Panc1 (cell line): ENCODE results near the gene FEN1. TPM values are rescaled to one million over a fixed set of nuclear protein-coding genes. Genes with fewer than 3 reads are reported as not detected.

Experiments used
- ATAC-seq: fragments of 200-7000 bp; cut with Tn5 transposase; 2 replicates; pipeline ENCODE4 v1.9.1; 2020; ENCODE audit warnings: mild to moderate bottlenecking, moderate library complexity
- BruUV-seq: library from RNA; stranded (reverse); fragments of 400-500 nt; replicated peaks from 2 replicates; lab custom pipeline; 2021; lab: Mats Ljungman, UMichigan
- CTCF ChIA-PET: fragments of 300-600 bp; sonication (Branson Sonifier 250); formaldehyde crosslinking; loops from one replicate; lab custom pipeline; 2022; ENCODE audit warnings: antibody characterized with exemption; lab: Charles Lee
- POLR2A ChIA-PET: fragments of 300-600 bp; sonication (Branson Sonifier 250); formaldehyde crosslinking; loops from one replicate; lab custom pipeline; 2022; ENCODE audit warnings: antibody characterized with exemption; lab: Charles Lee
- DNase-seq: peaks from one replicate; pipeline ENCODE4 v3.0.0-alpha.2; 2010; ENCODE audit warnings: low read depth, low spot score
- H3K27ac ChIP-seq: 2 replicates; pipeline ENCODE4 v1.5.1; 2011; ENCODE audit warnings: mild to moderate bottlenecking, low read length, inconsistent platforms
- H3K27me3 ChIP-seq: fragments of 200-500 bp; sonication (Bioruptor generic); 2 replicates; pipeline ENCODE4 v1.6.0; 2014; ENCODE audit warnings: low read length, inconsistent platforms; ENCODE audit not compliant: control insufficient read depth, insufficient read depth
- H3K36me3 ChIP-seq: fragments of 200-500 bp; sonication (Bioruptor generic); 2 replicates; pipeline ENCODE4 v1.5.1; 2014; ENCODE audit warnings: inconsistent platforms, mild to moderate bottlenecking, low read length, moderate library complexity; ENCODE audit not compliant: control insufficient read depth, insufficient read depth
- H3K4me1 ChIP-seq: 2 replicates; pipeline ENCODE4 v1.5.1; 2011; ENCODE audit warnings: inconsistent platforms, mild to moderate bottlenecking, low read length, moderate library complexity; ENCODE audit not compliant: control insufficient read depth, insufficient read depth
- H3K4me3 ChIP-seq, 2 experiments: 2 replicates each; pipeline ENCODE4 v1.5.1; 2011 to 2012; ENCODE audit warnings: low read depth in 2 of 2, low read length in 2 of 2, mild to moderate bottlenecking in 2 of 2, inconsistent platforms in 1 of 2, moderate library complexity in 1 of 2
- H3K9me3 ChIP-seq: fragments of 200-500 bp; sonication (Bioruptor generic); 2 replicates; pipeline ENCODE4 v1.5.1; 2014; ENCODE audit warnings: low read depth, mild to moderate bottlenecking, inconsistent platforms, low read length, moderate library complexity; ENCODE audit not compliant: control insufficient read depth, insufficient read depth
- POLR2AphosphoS5 ChIP-seq: IDR thresholded peaks from 2 replicates; pipeline ENCODE4 v1.6.1; 2012; ENCODE audit warnings: mild to moderate bottlenecking, low read depth, low read length, moderate library complexity
- SIN3A ChIP-seq: IDR thresholded peaks from 2 replicates; pipeline ENCODE4 v1.6.1; 2012; ENCODE audit warnings: low read depth, mild to moderate bottlenecking, low read length, moderate library complexity, borderline replicate concordance; ENCODE audit not compliant: insufficient read depth
- TCF7L2 ChIP-seq: IDR thresholded peaks from 2 replicates; pipeline ENCODE4 v1.6.1; 2011; ENCODE audit warnings: mild to moderate bottlenecking, low read depth, low read length, inconsistent platforms
- in situ Hi-C: cut with HindIII; loops from 2 replicates; pipeline ENCODE4 v1.10.0; 2016; ENCODE audit warnings: low sequenced_read_pairs, low pct_unique_long_range_greater_than_20kb
- intact Hi-C: fragments of 100-400 bp; cut with micrococcal nuclease; formaldehyde crosslinking; loops from one replicate; pipeline ENCODE4 v1.10.0; 2022; ENCODE audit not compliant: unreplicated experiment
- total RNA-seq: library from RNA; stranded (reverse); gene quantifications from one replicate; pipeline ENCODE4 v1.2.1, GENCODE V29; 2021; ENCODE audit not compliant: unreplicated experiment
- TF ChIP-seq, protein P1 (sequence below): fragments of 450-650 bp; IDR thresholded peaks from 2 replicates; pipeline ENCODE4 v1.5.1; 2017; ENCODE audit warnings: mild to moderate bottlenecking
- TF ChIP-seq, protein P2 (sequence below), 2 experiments: IDR thresholded peaks; 2 replicates each; pipeline ENCODE4 v1.6.1; 2011 to 2012; ENCODE audit warnings: low read depth in 2 of 2, control low read depth in 1 of 2, low read length in 1 of 2, mild to moderate bottlenecking in 1 of 2, moderate library complexity in 1 of 2; ENCODE audit not compliant: insufficient read depth in 1 of 2

Gene FEN1
- total RNA-seq, 1 experiment from 2014 or later, result 67.6 TPM

- TF ChIP-seq TCF7L2, result no peak
- H3K27me3 ChIP-seq, result no peaks in the 10 kb centered on the region
- H3K4me1 ChIP-seq, result peaks cover 17% of the 10 kb centered on the region
- in situ Hi-C loops (no loop called here), intact Hi-C loops (no loop called here)
- CTCF ChIA-PET, result no interaction called here
- peak overlapping the region; percentile 69 to 91 for H3K4me3 ChIP-seq
- ATAC-seq (no peak), DNase-seq (no peak)
- H3K36me3 ChIP-seq, result peaks cover 1% of the 10 kb centered on the region; the same call in 1 of the 2 replicates
- H3K9me3 ChIP-seq, result no peaks in the 10 kb centered on the region
- peak overlapping the region; percentile 95 for H3K27ac ChIP-seq
- POLR2A ChIA-PET, result no interaction called here
- BruUV-seq, result no TSS peak
These were observed 24.9 kb downstream of the FEN1 start for GRCh38 chr11:61817471-61818202.

DNA sequence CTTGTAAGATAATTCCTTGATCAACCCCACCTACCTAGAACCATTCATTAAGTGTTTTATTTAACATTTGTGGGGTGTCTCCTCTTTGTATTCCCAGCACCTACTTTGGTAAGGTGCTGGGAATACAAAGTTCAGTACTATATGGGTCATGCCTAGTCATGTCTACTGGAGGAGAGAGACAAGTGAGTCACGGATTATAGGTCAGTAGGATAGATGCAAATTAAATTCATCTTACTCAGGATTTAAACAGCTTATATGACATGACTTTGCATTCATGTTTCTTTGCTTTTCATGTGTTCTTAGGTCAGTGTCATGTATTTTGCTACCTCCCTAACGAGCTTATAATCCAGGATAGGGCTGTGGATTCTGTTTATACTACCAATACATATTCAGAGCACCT is 27.5 kb downstream of the FEN1 start:
- CTCF ChIA-PET, result no interaction called here
- POLR2A ChIA-PET, result no interaction called here
- no TSS peak for BruUV-seq
- Histone ChIP-seq H3K9me3 (no peaks in the 10 kb centered on the region), H3K4me3 (no peak overlapping the region), H3K36me3 (no peaks in the 10 kb centered on the region), H3K4me1 (peaks cover 12% of the 10 kb centered on the region), H3K27me3 (no peaks in the 10 kb centered on the region), H3K27ac (no peak overlapping the region)
- ATAC-seq (no peak), DNase-seq (no peak)
- in situ Hi-C loops (no loop called here), intact Hi-C loops (no loop called here)
- TF ChIP-seq SIN3A, result no peak

GRCh38 chr11:61826930-61827570 is 34.3 kb downstream of the FEN1 start:
- in situ Hi-C loops (no loop called here), intact Hi-C loops (no loop called here)
- TSS peak; percentile 86 for BruUV-seq
- Histone ChIP-seq H3K27ac (peak overlapping the region; percentile 92), H3K27me3 (no peaks in the 10 kb centered on the region), H3K9me3 (no peaks in the 10 kb centered on the region), H3K36me3 (no peaks in the 10 kb centered on the region), H3K4me3 (peak overlapping the region; percentile 81 to 82), H3K4me1 (peaks cover 26% of the 10 kb centered on the region)
- DNase-seq (no peak), ATAC-seq (peak; percentile 1; the same call in 1 of the 2 replicates)
- POLR2A ChIA-PET, result interaction anchor here (1.8 kb wide), 1 partner anchor 12 kb away, joined by 10 read pairs; no protein-coding TSS in a partner anchor
- CTCF ChIA-PET, result no interaction called here
- TF ChIP-seq SIN3A, result no peak
- TF ChIP-seq, protein P1, sequence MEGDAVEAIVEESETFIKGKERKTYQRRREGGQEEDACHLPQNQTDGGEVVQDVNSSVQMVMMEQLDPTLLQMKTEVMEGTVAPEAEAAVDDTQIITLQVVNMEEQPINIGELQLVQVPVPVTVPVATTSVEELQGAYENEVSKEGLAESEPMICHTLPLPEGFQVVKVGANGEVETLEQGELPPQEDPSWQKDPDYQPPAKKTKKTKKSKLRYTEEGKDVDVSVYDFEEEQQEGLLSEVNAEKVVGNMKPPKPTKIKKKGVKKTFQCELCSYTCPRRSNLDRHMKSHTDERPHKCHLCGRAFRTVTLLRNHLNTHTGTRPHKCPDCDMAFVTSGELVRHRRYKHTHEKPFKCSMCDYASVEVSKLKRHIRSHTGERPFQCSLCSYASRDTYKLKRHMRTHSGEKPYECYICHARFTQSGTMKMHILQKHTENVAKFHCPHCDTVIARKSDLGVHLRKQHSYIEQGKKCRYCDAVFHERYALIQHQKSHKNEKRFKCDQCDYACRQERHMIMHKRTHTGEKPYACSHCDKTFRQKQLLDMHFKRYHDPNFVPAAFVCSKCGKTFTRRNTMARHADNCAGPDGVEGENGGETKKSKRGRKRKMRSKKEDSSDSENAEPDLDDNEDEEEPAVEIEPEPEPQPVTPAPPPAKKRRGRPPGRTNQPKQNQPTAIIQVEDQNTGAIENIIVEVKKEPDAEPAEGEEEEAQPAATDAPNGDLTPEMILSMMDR, result no peak
- TF ChIP-seq, protein P2, sequence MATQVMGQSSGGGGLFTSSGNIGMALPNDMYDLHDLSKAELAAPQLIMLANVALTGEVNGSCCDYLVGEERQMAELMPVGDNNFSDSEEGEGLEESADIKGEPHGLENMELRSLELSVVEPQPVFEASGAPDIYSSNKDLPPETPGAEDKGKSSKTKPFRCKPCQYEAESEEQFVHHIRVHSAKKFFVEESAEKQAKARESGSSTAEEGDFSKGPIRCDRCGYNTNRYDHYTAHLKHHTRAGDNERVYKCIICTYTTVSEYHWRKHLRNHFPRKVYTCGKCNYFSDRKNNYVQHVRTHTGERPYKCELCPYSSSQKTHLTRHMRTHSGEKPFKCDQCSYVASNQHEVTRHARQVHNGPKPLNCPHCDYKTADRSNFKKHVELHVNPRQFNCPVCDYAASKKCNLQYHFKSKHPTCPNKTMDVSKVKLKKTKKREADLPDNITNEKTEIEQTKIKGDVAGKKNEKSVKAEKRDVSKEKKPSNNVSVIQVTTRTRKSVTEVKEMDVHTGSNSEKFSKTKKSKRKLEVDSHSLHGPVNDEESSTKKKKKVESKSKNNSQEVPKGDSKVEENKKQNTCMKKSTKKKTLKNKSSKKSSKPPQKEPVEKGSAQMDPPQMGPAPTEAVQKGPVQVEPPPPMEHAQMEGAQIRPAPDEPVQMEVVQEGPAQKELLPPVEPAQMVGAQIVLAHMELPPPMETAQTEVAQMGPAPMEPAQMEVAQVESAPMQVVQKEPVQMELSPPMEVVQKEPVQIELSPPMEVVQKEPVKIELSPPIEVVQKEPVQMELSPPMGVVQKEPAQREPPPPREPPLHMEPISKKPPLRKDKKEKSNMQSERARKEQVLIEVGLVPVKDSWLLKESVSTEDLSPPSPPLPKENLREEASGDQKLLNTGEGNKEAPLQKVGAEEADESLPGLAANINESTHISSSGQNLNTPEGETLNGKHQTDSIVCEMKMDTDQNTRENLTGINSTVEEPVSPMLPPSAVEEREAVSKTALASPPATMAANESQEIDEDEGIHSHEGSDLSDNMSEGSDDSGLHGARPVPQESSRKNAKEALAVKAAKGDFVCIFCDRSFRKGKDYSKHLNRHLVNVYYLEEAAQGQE (IDR thresholded peaks at IDR 0.05; ENCODE audit: insufficient read depth in 1 of 2, low read depth in 2 of 2, low read length in 1 of 2), result no peak
- no peak for TF ChIP-seq POLR2AphosphoS5
- TF ChIP-seq TCF7L2, result no peak
